Skeletal muscle satellite cell (primary cell): ENCODE measurements around the gene CHD2.

Experiments
- H3K27me3 ChIP-seq: 2 replicates; pipeline ENCODE4 v1.7.0; 2013; ENCODE audit warnings: low read length; ENCODE audit not compliant: control insufficient read depth, insufficient read depth
- H3K36me3 ChIP-seq: 2 replicates; pipeline ENCODE4 v1.7.0; 2013; ENCODE audit warnings: mild to moderate bottlenecking, control low read depth, low read length; ENCODE audit not compliant: insufficient read depth
- H3K4me1 ChIP-seq: 2 replicates; pipeline ENCODE4 v1.7.0; 2013; ENCODE audit warnings: low read length; ENCODE audit not compliant: control insufficient read depth, insufficient read depth
- H3K4me2 ChIP-seq: 2 replicates; pipeline ENCODE4 v1.7.0; 2013; ENCODE audit warnings: mild to moderate bottlenecking, low read length
- H3K4me3 ChIP-seq: 2 replicates; pipeline ENCODE4 v1.7.0; 2013; ENCODE audit warnings: low read length
- H3K9ac ChIP-seq: 2 replicates; pipeline ENCODE4 v1.7.0; 2013; ENCODE audit warnings: mild to moderate bottlenecking, low read depth, low read length, moderate library complexity
- H3K9me3 ChIP-seq: replicated peaks from 2 replicates; pipeline ENCODE4 v1.7.0; 2013; ENCODE audit warnings: mild to moderate bottlenecking, control low read depth, low read length

CHD2 gene

GRCh38 chr15:92938387-92938786 is 38.3 kb downstream of the CHD2 start:
- no peak overlapping the region for H3K9ac ChIP-seq
- H3K36me3 ChIP-seq: peaks cover 93% of the 10 kb centered on the region
- H3K4me3 ChIP-seq: no peak overlapping the region
- H3K9me3 ChIP-seq: no peaks in the 10 kb centered on the region
- no peaks in the 10 kb centered on the region for H3K27me3 ChIP-seq
- peaks cover 1% of the 10 kb centered on the region for H3K4me1 ChIP-seq
- H3K4me2 ChIP-seq: no peak overlapping the region

GRCh38 chr15:92941668-92942067 is 41.5 kb downstream of the CHD2 start:
- no peak overlapping the region for H3K4me2 ChIP-seq

DNA sequence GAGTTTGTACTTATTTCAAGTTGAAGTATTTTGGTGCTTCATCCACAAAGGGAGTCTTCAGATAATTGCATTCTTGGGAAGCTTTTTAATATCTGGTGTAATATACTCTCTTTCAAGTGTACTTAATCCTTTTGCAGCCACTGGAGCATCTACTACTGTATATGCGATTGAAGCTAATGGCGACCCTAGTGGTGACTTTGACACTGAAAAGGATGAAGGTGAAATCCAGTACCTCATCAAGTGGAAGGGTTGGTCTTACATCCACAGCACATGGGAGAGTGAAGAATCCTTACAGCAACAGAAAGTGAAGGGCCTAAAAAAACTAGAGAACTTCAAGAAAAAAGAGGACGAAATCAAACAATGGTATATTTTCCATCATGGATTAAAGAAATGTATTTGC is 42.6 kb downstream of the CHD2 start:
- Histone ChIP-seq H3K27me3 (no peaks in the 10 kb centered on the region), H3K36me3 (peaks cover 94% of the 10 kb centered on the region), H3K4me3 (no peak overlapping the region), H3K9ac (no peak overlapping the region), H3K4me1 (peaks cover 3% of the 10 kb centered on the region), H3K4me2 (no peak overlapping the region), H3K9me3 (peaks cover 3% of the 10 kb centered on the region)

More at GRCh38 chr15:92941668-92942067, 41.5 kb downstream of the CHD2 start:
- peaks cover 3% of the 10 kb centered on the region for H3K4me1 ChIP-seq
- H3K9ac ChIP-seq: no peak overlapping the region
- no peaks in the 10 kb centered on the region for H3K9me3 ChIP-seq
- H3K36me3 ChIP-seq: peaks cover 93% of the 10 kb centered on the region
- H3K4me3 ChIP-seq: no peak overlapping the region
- no peaks in the 10 kb centered on the region for H3K27me3 ChIP-seq

- H3K36me3 ChIP-seq: peaks cover 93% of the 10 kb centered on the region
- H3K9me3 ChIP-seq: peaks cover 3% of the 10 kb centered on the region
- no peak overlapping the region for H3K4me3 ChIP-seq
- H3K9ac ChIP-seq: no peak overlapping the region
- H3K4me1 ChIP-seq: peaks cover 3% of the 10 kb centered on the region
- no peak overlapping the region for H3K4me2 ChIP-seq
- H3K27me3 ChIP-seq: no peaks in the 10 kb centered on the region
Observed at GRCh38 chr15:92943581-92943980, 43.5 kb downstream of the CHD2 start.

DNA sequence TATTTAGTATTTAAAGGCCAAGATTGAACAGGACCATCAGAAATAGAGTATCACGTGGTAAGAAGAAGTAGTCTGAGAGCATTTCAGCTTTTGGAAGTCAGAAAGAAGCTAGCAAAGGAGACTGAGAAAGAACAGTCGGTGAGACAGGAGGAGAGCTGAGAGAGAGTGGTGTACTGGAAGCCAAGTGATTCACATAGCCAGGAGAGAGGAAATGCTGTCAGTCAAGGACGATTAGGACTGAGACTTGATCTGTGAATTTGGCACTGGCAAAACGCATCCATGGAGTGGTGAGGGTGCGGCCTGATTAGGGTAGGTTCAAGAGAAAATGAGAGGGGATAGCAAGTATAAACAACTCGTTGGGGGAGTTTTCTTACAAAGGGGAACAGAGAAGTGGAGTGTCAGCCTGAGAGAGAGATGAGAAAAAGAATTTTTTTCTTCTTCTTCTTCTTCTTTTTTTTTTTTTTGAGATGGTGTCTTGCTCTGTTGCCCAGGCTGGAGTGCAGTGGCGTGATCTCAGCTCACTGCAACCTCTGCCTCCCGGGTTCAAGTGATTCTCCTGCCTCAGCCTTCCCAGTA is 44.9 kb downstream of the CHD2 start:
- no peak overlapping the region for H3K4me2 ChIP-seq
- H3K4me1 ChIP-seq: peaks cover 3% of the 10 kb centered on the region
- H3K9ac ChIP-seq: no peak overlapping the region
- no peaks in the 10 kb centered on the region for H3K27me3 ChIP-seq
- H3K36me3 ChIP-seq: peaks cover 93% of the 10 kb centered on the region
- H3K9me3 ChIP-seq: peaks cover 17% of the 10 kb centered on the region
- no peak overlapping the region for H3K4me3 ChIP-seq

- Histone ChIP-seq H3K36me3 (peaks cover 96% of the 10 kb centered on the region), H3K9me3 (peaks cover 17% of the 10 kb centered on the region), H3K4me3 (no peak overlapping the region), H3K4me1 (peaks cover 3% of the 10 kb centered on the region), H3K9ac (no peak overlapping the region), H3K4me2 (no peak overlapping the region), H3K27me3 (no peaks in the 10 kb centered on the region)
Observed at GRCh38 chr15:92947071-92947730, 47.1 kb downstream of the CHD2 start.

DNA sequence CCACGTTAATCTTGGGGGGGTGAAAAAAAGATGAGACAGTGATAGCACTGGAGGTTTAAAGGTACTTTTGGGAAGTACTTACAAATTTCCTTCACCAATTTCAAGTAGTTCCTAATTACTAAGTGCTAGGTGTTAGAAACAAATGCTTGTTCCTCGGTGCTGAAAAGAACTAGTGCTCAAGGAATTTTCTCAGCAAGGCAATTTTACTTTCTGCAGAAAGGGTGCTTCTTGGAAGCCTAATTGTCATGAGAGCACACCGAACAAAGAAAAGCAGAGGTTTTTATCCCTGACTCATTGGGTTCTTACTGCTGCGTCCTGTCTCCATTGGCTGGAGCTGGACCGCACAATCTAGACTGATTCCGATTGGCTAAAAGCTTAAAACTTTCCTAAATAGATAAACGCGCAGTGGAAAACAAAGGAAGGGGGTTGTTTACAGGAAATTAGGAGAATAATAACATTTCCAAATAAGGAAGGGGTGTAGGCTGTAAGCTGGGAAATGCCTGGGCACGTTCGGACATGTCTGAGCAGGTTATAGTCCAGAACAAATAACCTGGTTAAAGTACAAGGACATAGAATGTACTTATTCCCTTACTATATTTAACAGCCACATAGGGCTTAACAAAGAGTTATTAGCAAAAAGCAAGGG is 49.6 kb downstream of the CHD2 start:
- no peak overlapping the region for H3K4me2 ChIP-seq
- H3K36me3 ChIP-seq: peaks cover 96% of the 10 kb centered on the region
- H3K9me3 ChIP-seq: peaks cover 17% of the 10 kb centered on the region
- no peak overlapping the region for H3K4me3 ChIP-seq
- H3K4me1 ChIP-seq: no peaks in the 10 kb centered on the region
- H3K27me3 ChIP-seq: no peaks in the 10 kb centered on the region
- no peak overlapping the region for H3K9ac ChIP-seq

- Histone ChIP-seq H3K4me2 (no peak overlapping the region), H3K27me3 (no peaks in the 10 kb centered on the region), H3K9me3 (peaks cover 17% of the 10 kb centered on the region), H3K4me1 (no peaks in the 10 kb centered on the region), H3K36me3 (peaks cover 98% of the 10 kb centered on the region), H3K9ac (no peak overlapping the region), H3K4me3 (no peak overlapping the region)
Observed at GRCh38 chr15:92951800-92952457, 51.8 kb downstream of the CHD2 start.

- Histone ChIP-seq H3K4me2 (no peak overlapping the region), H3K27me3 (no peaks in the 10 kb centered on the region), H3K4me1 (no peaks in the 10 kb centered on the region), H3K9ac (no peak overlapping the region), H3K9me3 (peaks cover 14% of the 10 kb centered on the region), H3K4me3 (no peak overlapping the region), H3K36me3 (peaks cover 98% of the 10 kb centered on the region)
Observed at GRCh38 chr15:92952458-92952850, 52.3 kb downstream of the CHD2 start.

DNA sequence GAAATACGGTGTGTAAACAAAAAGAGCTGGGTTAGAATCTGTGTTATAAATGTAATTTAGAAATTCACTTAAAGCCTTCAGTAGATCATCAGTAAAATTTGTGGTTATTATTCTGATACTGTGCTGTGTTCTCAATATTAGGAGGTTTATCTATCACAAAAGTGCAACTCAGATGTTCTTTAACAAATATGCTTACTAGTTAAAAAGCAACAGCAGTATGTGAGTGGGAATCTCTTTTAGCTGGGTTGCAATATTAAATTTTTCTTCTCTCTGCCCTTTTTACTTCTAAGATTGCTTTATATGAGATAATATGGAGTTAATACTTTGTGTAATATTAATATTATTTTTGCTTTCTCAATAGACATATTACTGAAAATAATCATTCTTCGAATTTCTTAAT is 53.4 kb downstream of the CHD2 start:
- Histone ChIP-seq H3K4me2 (no peak overlapping the region), H3K27me3 (no peaks in the 10 kb centered on the region), H3K9me3 (peaks cover 14% of the 10 kb centered on the region), H3K36me3 (peaks cover 98% of the 10 kb centered on the region), H3K4me1 (no peaks in the 10 kb centered on the region), H3K4me3 (no peak overlapping the region), H3K9ac (no peak overlapping the region)

DNA sequence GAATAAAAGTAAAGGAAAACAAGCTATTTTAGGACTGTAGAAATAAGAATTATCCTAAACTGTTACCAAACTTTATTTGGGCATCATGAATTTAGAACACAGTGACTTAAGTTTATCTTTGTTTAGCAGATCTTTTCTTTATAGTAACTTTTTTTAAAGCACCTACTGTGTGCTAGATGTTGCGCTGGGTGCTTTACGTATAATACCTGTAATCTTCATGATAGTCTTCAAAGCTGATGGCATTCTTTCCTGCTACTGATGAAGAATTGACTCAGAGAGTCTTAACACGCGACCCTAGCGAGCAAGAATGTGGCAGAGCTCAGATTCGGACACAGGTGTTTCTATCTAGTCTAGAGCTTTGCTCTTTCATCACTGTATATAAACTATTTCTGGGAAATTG is 53.9 kb downstream of the CHD2 start:
- Histone ChIP-seq H3K27me3 (no peaks in the 10 kb centered on the region), H3K4me2 (no peak overlapping the region), H3K9me3 (peaks cover 11% of the 10 kb centered on the region), H3K9ac (no peak overlapping the region), H3K4me1 (no peaks in the 10 kb centered on the region), H3K36me3 (peaks cover 98% of the 10 kb centered on the region), H3K4me3 (no peak overlapping the region)
